ENCODE data around the gene GOT1.

The GOT1 gene

DNA sequence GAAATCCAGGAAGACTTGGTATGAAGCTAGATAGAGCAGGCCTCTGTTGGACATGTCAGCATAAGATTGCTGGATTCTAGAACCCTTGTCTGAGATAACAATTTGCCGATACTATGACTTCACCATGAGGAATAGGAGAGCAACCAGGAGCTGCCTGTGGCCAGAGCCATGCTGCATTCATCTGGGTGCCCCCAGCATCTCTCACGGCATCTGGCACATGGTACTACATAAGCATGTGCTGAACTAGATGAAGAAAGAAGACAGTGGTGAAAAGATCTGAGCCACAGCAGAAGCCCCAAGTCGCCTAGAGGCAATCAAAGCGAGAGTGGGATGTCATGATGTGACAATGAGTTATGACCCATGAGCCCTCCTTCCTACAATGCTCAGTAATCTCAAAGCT lies 19.5 kb downstream of the GOT1 start:
- H3K9me3 ChIP-seq (ENCODE audit: insufficient read depth, low read length): no peaks in the 10 kb centered on the region
- H3K36me3 ChIP-seq (replicated peaks; ENCODE audit: low read depth, low read length): no peaks in the 10 kb centered on the region
- no peak overlapping the region for H3K4me3 ChIP-seq (ENCODE audit: low read length)
- no peak overlapping the region for H2AFZ ChIP-seq (ENCODE audit: low read depth, low read length)
- H3K27me3 ChIP-seq (ENCODE audit: low read depth, low read length): no peaks in the 10 kb centered on the region
- no peak overlapping the region for H3K4me2 ChIP-seq (ENCODE audit: low read length)
- TF ChIP-seq EZH2phosphoT487 (IDR thresholded peaks at IDR 0.05; ENCODE audit: low read depth): no peak
- TF ChIP-seq, protein P1, sequence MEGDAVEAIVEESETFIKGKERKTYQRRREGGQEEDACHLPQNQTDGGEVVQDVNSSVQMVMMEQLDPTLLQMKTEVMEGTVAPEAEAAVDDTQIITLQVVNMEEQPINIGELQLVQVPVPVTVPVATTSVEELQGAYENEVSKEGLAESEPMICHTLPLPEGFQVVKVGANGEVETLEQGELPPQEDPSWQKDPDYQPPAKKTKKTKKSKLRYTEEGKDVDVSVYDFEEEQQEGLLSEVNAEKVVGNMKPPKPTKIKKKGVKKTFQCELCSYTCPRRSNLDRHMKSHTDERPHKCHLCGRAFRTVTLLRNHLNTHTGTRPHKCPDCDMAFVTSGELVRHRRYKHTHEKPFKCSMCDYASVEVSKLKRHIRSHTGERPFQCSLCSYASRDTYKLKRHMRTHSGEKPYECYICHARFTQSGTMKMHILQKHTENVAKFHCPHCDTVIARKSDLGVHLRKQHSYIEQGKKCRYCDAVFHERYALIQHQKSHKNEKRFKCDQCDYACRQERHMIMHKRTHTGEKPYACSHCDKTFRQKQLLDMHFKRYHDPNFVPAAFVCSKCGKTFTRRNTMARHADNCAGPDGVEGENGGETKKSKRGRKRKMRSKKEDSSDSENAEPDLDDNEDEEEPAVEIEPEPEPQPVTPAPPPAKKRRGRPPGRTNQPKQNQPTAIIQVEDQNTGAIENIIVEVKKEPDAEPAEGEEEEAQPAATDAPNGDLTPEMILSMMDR (IDR thresholded peaks at IDR 0.05; ENCODE audit: low read depth, low read length): no peak
- H3K27ac ChIP-seq (ENCODE audit: low read length): no peak overlapping the region
- no peak overlapping the region for H3K9ac ChIP-seq (ENCODE audit: low read length)
- H4K20me1 ChIP-seq (ENCODE audit: insufficient read depth, low read length): no peaks in the 10 kb centered on the region
- no peaks in the 10 kb centered on the region for H3K79me2 ChIP-seq (ENCODE audit: low read length)
- H3K4me1 ChIP-seq (ENCODE audit: low read length): no peaks in the 10 kb centered on the region

- H4K20me1 ChIP-seq (ENCODE audit: insufficient read depth, low read length): no peaks in the 10 kb centered on the region
- H3K4me2 ChIP-seq (ENCODE audit: low read length): no peak overlapping the region
- H3K27me3 ChIP-seq (ENCODE audit: low read depth, low read length): no peaks in the 10 kb centered on the region
- no peak for TF ChIP-seq EZH2phosphoT487 (IDR thresholded peaks at IDR 0.05; ENCODE audit: low read depth)
- TF ChIP-seq, protein P1 (IDR thresholded peaks at IDR 0.05; ENCODE audit: low read depth, low read length): no peak
- H3K79me2 ChIP-seq (ENCODE audit: low read length): no peaks in the 10 kb centered on the region
- no peak overlapping the region for H2AFZ ChIP-seq (ENCODE audit: low read depth, low read length)
- no peak overlapping the region for H3K27ac ChIP-seq (ENCODE audit: low read length)
- H3K9ac ChIP-seq (ENCODE audit: low read length): no peak overlapping the region
- no peaks in the 10 kb centered on the region for H3K4me1 ChIP-seq (ENCODE audit: low read length)
- no peaks in the 10 kb centered on the region for H3K36me3 ChIP-seq (replicated peaks; ENCODE audit: low read depth, low read length)
- H3K4me3 ChIP-seq (ENCODE audit: low read length): no peak overlapping the region
- no peaks in the 10 kb centered on the region for H3K9me3 ChIP-seq (ENCODE audit: insufficient read depth, low read length)
These were observed 20.3 kb downstream of the GOT1 start for GRCh38 chr10:99410146-99410545.

DNA sequence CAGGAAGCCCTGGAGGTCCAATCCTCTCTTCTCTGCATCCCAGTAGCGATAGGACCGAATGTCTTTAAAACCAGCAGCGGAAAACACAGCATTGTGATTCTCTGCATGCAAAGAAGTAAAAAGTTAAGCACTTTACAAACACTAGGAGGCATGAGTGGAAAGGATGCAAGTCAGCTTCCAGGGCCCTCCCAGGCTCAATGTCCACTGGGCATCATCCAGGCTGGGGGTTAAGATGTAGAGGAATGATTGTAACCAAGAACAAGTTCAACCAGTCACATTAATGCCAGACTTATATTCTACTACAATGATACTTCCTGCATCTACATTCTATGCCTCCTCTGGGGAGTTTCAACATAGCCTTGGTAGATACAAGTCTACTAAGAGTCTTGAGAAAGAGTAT lies 24.3 kb downstream of the GOT1 start:
- no peaks in the 10 kb centered on the region for H3K27me3 ChIP-seq (ENCODE audit: low read depth, low read length)
- no peaks in the 10 kb centered on the region for H3K4me1 ChIP-seq (ENCODE audit: low read length)
- no peak overlapping the region for H3K27ac ChIP-seq (ENCODE audit: low read length)
- H3K4me3 ChIP-seq (ENCODE audit: low read length): no peak overlapping the region
- no peak overlapping the region for H3K4me2 ChIP-seq (ENCODE audit: low read length)
- H3K9me3 ChIP-seq (ENCODE audit: insufficient read depth, low read length): no peaks in the 10 kb centered on the region
- no peaks in the 10 kb centered on the region for H3K36me3 ChIP-seq (replicated peaks; ENCODE audit: low read depth, low read length)
- H4K20me1 ChIP-seq (ENCODE audit: insufficient read depth, low read length): no peaks in the 10 kb centered on the region
- no peak overlapping the region for H3K9ac ChIP-seq (ENCODE audit: low read length)
- no peak overlapping the region for H2AFZ ChIP-seq (ENCODE audit: low read depth, low read length)
- H3K79me2 ChIP-seq (ENCODE audit: low read length): no peaks in the 10 kb centered on the region
- TF ChIP-seq, protein P1 (IDR thresholded peaks at IDR 0.05; ENCODE audit: low read depth, low read length): no peak
- no peak for TF ChIP-seq EZH2phosphoT487 (IDR thresholded peaks at IDR 0.05; ENCODE audit: low read depth)

DNA sequence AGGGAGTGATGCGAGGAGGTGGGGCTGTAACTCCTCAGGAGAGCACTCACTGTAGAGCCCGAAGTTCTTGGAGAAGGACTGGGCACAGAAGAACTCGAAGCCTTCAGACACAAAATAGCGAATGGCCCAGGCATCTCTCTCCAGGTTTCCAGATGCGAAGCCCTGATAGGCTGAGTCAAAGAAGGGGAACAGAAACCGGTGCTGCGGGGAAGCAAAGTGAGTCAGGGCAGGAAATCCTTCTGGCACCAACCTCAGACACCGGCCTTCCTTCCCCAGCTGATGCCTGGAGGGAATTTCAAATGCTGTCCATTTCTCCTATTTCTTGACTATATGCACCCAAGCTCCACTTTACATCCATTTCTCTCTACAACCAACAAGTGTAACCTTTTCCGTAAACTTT lies 26.8 kb downstream of the GOT1 start:
- H3K4me3 ChIP-seq (ENCODE audit: low read length): no peak overlapping the region
- H3K9me3 ChIP-seq (ENCODE audit: insufficient read depth, low read length): no peaks in the 10 kb centered on the region
- H3K79me2 ChIP-seq (ENCODE audit: low read length): no peaks in the 10 kb centered on the region
- no peaks in the 10 kb centered on the region for H3K27me3 ChIP-seq (ENCODE audit: low read depth, low read length)
- no peaks in the 10 kb centered on the region for H4K20me1 ChIP-seq (ENCODE audit: insufficient read depth, low read length)
- no peak for TF ChIP-seq EZH2phosphoT487 (IDR thresholded peaks at IDR 0.05; ENCODE audit: low read depth)
- TF ChIP-seq, protein P1 (IDR thresholded peaks at IDR 0.05; ENCODE audit: low read depth, low read length): no peak
- H3K36me3 ChIP-seq (replicated peaks; ENCODE audit: low read depth, low read length): no peaks in the 10 kb centered on the region
- no peak overlapping the region for H2AFZ ChIP-seq (ENCODE audit: low read depth, low read length)
- H3K27ac ChIP-seq (ENCODE audit: low read length): no peak overlapping the region
- no peak overlapping the region for H3K9ac ChIP-seq (ENCODE audit: low read length)
- H3K4me2 ChIP-seq (ENCODE audit: low read length): no peak overlapping the region
- peaks cover 3% of the 10 kb centered on the region; the same call in 1 of the 2 replicates for H3K4me1 ChIP-seq (ENCODE audit: low read length)

All from OCI-LY3 (cell line).